Skin epidermis (tissue), 12 donors: Measurements from ENCODE around the gene BRWD1.

Source experiments
- H3K27ac ChIP-seq, 21 experiments: fragments of 200-600 bp; sonication (generic) in 11 of 21; one replicate each; pipeline ENCODE4 v1.5.0; 2020; ENCODE audit warnings: mild to moderate bottlenecking in 3 of 21, inconsistent platforms in 2 of 21, moderate library complexity in 2 of 21
- H3K4me3 ChIP-seq, 7 experiments: fragments of 200-600 bp; sonication (generic) in 2 of 7; one replicate each; pipeline ENCODE4 v1.5.0; 2020; ENCODE audit warnings: inconsistent platforms in 2 of 7, mild to moderate bottlenecking in 2 of 7, moderate library complexity in 1 of 7

BRWD1 gene

GRCh38 chr21:39313571-39314142 lies at the start of gene BRWD1:
Gene BRWD1 (minus strand): TSS chr21:39313632. CDS start chr21:39313491, 141 bp downstream.
- Histone ChIP-seq H3K4me3 (peak within 1 kb of the TSS; percentile 77 to 97 (median 91)), H3K27ac (peak within 1 kb of the TSS; percentile 85 to 100 (median 99))

- Histone ChIP-seq H3K27ac (no peak overlapping the region), H3K4me3 (no peak overlapping the region)
Observed at GRCh38 chr21:39362733-39363132, 49.3 kb upstream of the BRWD1 start.

- no peak overlapping the region for H3K4me3 ChIP-seq
- H3K27ac ChIP-seq: no peak overlapping the region
Observed at GRCh38 chr21:39359382-39359781, 46.0 kb upstream of the BRWD1 start.

- no peak overlapping the region for H3K27ac ChIP-seq
- H3K4me3 ChIP-seq: no peak overlapping the region
Observed at GRCh38 chr21:39353295-39353694, 39.9 kb upstream of the BRWD1 start.

GRCh38 chr21:39350094-39351005 lies 36.9 kb upstream of the BRWD1 start:
- Histone ChIP-seq H3K27ac (peak overlapping the region in 20 of 21 experiments; percentile 74 to 95 (median 90)), H3K4me3 (peak overlapping the region; percentile 68 to 81 (median 80))

GRCh38 chr21:39349211-39350093 lies 36.0 kb upstream of the BRWD1 start:
- peak overlapping the region; percentile 74 to 95 (median 90) for H3K27ac ChIP-seq
- peak overlapping the region; percentile 68 to 81 (median 80) for H3K4me3 ChIP-seq

- peak within 1 kb of the TSS; percentile 68 to 81 (median 80) for H3K4me3 ChIP-seq
- H3K27ac ChIP-seq: peak within 1 kb of the TSS; percentile 74 to 95 (median 90)
Observed at GRCh38 chr21:39348355-39349210, 35.2 kb upstream of the BRWD1 start, which contains the start of gene HMGN1. Gene HMGN1 (minus strand): TSS chr21:39349088. CDS start chr21:39348917, 171 bp downstream.

GRCh38 chr21:39348040-39348354 lies 34.6 kb upstream of the BRWD1 start:
- peak overlapping the region; percentile 74 to 95 (median 90) for H3K27ac ChIP-seq
- peak overlapping the region; percentile 68 to 81 (median 80) for H3K4me3 ChIP-seq

- Histone ChIP-seq H3K27ac (peak overlapping the region in 17 of 21 experiments; percentile 82 to 95 (median 91)), H3K4me3 (peak overlapping the region; percentile 68 to 81 (median 80))
Observed at GRCh38 chr21:39347537-39347936, 34.1 kb upstream of the BRWD1 start.

GRCh38 chr21:39346671-39347331 lies 33.4 kb upstream of the BRWD1 start:
- H3K4me3 ChIP-seq: peak overlapping the region in 2 of 7 experiments; percentile 68 to 72
- H3K27ac ChIP-seq: peak overlapping the region in 2 of 21 experiments; percentile 92 to 94

GRCh38 chr21:39346206-39346605 lies 32.8 kb upstream of the BRWD1 start:
- Histone ChIP-seq H3K27ac (no peak overlapping the region), H3K4me3 (peak overlapping the region in 1 of 7 experiments; percentile 0)

- H3K27ac ChIP-seq: no peak overlapping the region
- H3K4me3 ChIP-seq: no peak overlapping the region
Observed at GRCh38 chr21:39345440-39345839, 32.0 kb upstream of the BRWD1 start.

GRCh38 chr21:39344848-39345247 lies 31.4 kb upstream of the BRWD1 start:
- H3K27ac ChIP-seq: no peak overlapping the region
- H3K4me3 ChIP-seq: no peak overlapping the region

- Histone ChIP-seq H3K4me3 (no peak overlapping the region), H3K27ac (no peak overlapping the region)
Observed at GRCh38 chr21:39341249-39341923, 28.0 kb upstream of the BRWD1 start.

- H3K4me3 ChIP-seq: no peak overlapping the region
- no peak overlapping the region for H3K27ac ChIP-seq
Observed at GRCh38 chr21:39340687-39341086, 27.3 kb upstream of the BRWD1 start.

- H3K4me3 ChIP-seq: no peak overlapping the region
- no peak overlapping the region for H3K27ac ChIP-seq
Observed at GRCh38 chr21:39339231-39339630, 25.8 kb upstream of the BRWD1 start.

- Histone ChIP-seq H3K4me3 (no peak overlapping the region), H3K27ac (no peak overlapping the region)
Observed at GRCh38 chr21:39336457-39337008, 23.1 kb upstream of the BRWD1 start.

- no peak overlapping the region for H3K4me3 ChIP-seq
- no peak overlapping the region for H3K27ac ChIP-seq
Observed at GRCh38 chr21:39334611-39335010, 21.2 kb upstream of the BRWD1 start.
